Measurements from ENCODE around the gene FBXO2.

FBXO2 gene

DNA sequence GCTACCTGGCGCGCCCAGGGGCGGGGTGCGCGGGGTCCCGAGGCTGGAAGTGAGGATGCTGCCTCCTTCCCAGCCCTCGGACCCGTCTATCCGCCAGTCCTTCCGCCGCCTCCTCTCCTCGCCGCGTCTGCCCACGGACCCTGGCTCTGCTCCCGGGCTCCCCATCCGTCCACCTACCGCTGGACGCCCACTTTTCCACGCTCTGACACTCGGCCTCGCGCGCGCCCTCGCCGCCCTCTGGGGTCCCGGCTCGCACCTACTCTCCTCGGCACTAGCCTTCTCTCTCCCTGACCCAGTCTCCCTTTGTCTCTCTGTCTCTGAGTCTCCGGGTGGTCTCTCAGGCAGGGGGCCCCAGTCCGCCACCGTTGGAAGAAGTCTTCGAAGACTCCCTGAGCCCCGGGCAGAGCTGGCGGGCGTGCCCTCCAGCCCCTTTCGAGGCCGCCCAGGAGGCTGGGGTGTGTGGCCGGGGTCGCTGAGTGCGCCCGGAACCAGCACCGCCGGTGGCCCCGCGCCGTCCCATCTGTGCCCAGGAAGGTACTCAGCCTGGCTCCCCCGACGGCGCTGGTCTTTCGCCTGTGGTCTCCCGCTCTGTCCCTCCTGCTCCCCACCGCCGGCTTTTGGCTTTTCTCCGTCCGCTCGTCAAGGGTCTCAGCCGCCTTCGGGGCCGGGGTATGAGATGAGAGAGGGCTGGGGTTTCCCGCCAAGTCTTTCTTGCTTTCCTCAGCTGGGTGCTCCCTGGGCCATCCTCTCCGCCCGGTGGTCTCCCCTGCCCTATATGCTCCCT, 37.9 kb upstream of the FBXO2 start:
- TF ChIP-seq JUND (IDR thresholded peaks at IDR 0.05; ENCODE audit: low read depth), result no peak
- in situ Hi-C loops (cut with HindIII; ENCODE audit: low pct_unique_long_range_greater_than_20kb, low sequenced_read_pairs), result no loop called here
- no peak for DNase-seq (ENCODE audit: low read depth in 1 of 2, low spot score in 1 of 2)

DNA sequence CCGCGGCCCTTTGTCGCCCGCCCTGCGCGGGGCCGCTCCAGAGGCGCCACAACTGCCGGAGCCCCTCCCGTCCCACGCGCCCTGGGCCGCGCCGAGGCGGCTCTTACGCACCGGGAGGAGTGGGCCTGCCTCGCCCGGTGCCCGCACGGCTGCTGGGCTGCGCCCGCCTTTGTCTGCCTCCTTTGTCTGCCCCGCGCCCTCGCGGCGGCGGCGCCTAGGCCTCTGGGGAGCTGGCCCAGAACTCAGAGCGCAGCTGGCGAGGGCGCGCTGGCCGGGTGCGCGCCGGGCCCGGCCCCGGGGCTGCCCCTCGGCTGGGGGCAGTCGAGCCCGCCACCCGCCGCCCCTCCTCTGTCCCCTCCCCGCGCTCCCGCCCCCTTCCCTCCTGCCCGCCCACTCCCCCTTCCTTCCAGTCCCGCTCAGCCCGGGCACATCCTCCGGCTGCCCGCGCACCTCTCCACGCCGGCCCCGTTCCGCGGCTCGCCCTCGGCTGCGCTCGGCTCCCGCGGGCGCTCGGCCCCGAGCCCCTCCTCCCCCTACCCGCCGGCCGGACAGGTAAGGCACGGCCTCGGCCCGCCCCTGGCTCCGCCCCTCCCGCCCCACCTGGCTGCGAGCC, 37.2 kb upstream of the FBXO2 start, which contains the start of gene DRAXIN:
Gene DRAXIN, plus strand, starts transcription at position 409 of the 613 bp plus-strand sequence. CDS start 14,549 bp downstream, outside the sequence.
- peak in 1 of 2 experiments; percentile 42 for DNase-seq (ENCODE audit: low read depth in 1 of 2, low spot score in 1 of 2)
- in situ Hi-C loops (cut with HindIII; ENCODE audit: low pct_unique_long_range_greater_than_20kb, low sequenced_read_pairs), result no loop called here
- no peak for TF ChIP-seq JUND (IDR thresholded peaks at IDR 0.05; ENCODE audit: low read depth)

DNA sequence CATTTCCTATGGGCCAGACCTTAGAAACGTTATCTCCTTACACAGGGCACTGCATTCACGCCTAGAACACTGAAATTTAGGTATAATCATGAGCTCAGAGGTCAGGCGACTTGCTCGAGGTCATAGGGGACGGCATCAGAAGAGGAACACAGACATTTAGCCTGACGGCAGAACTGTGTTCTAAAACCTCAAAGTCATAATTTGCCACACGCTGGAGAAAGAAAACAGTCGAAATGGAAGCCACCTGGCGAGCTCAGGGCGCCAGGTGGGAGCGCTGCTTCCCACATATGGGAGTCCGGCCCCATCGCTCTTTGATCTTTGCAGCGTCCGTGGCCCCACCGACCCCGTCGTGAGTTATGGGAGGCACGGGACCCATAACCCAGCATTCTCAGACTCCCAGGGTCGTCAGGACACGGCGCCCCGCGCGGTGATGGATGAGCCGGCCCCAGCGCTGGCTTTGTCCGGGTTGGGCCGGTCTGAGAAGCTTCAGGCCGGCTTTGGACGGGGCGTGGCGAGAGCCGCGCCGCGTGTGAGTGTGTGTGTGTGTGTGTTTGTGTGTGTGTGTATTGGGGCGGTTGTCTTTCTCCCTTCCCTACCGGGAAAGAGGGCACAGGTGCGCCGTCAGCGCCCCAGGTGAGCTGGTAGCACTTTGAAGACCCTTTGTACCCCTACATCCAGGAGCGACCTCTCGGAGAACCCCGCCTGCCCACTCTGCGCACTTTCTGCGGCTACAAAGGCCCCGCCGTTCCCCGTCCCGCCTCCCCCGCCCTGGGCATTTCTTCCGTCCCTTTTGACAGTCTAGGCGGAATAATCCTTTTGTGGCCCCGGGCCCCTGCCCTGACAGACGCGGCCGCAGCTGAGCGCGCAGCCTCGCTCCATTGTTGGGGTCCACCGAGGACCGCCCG, 36.4 kb upstream of the FBXO2 start:
- peak in 1 of 2 experiments; percentile 52 for DNase-seq (ENCODE audit: low read depth in 1 of 2, low spot score in 1 of 2)
- in situ Hi-C loops (cut with HindIII; ENCODE audit: low pct_unique_long_range_greater_than_20kb, low sequenced_read_pairs), result no loop called here
- TF ChIP-seq JUND (IDR thresholded peaks at IDR 0.05; ENCODE audit: low read depth), result no peak

DNA sequence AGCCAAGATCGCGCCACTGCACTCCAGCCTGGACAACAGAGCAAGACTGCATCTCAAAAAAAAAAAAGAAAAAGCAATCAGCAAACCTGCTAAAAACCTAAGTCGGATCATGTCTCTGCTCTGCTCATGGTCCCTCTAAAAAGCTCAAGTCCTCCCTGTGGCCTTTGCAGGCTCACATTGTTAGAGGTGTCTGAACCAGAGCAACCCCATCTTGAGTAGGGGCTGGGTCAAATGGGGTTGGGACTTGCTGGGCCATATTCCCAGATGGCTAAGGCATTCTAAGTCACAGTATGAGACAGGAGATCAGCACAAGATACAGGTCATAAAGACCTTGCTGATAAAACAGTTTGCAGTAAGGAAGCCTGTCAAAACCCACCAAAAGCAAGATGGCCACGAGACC, 34.3 kb upstream of the FBXO2 start:
- TF ChIP-seq JUND (IDR thresholded peaks at IDR 0.05; ENCODE audit: low read depth), result no peak
- in situ Hi-C loops (cut with HindIII; ENCODE audit: low pct_unique_long_range_greater_than_20kb, low sequenced_read_pairs), result no loop called here
- DNase-seq (ENCODE audit: low read depth in 1 of 2, low spot score in 1 of 2), result no peak

DNA sequence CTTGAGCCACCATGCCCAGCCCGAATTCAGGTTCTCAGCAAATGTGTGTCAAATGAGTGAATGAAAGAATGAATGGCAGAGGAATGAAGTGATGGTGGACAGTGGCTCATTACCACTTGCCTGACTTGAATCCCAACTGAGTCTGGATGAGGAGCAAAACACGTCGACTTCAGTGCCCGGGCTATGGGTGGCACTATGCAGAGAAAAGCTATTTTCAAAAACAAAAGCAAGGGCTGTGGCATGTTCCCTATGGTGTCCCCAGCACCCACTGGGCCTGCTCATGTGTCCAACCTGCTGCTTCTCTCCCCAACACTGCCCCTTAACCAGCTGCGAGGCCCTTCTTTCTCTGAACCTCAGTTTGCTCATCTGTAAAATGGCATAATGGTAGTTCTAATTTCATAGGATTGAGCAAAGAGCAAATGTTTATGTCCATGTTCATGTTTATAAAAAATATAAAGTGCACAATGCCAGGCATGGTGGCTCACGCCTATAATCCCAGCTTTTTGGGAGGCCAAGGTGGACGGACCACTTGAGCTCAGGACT, 31.1 kb upstream of the FBXO2 start:
- in situ Hi-C loops (cut with HindIII; ENCODE audit: low pct_unique_long_range_greater_than_20kb, low sequenced_read_pairs), result no loop called here
- TF ChIP-seq JUND (IDR thresholded peaks at IDR 0.05; ENCODE audit: low read depth), result no peak
- DNase-seq (ENCODE audit: low read depth in 1 of 2, low spot score in 1 of 2), result no peak

DNA sequence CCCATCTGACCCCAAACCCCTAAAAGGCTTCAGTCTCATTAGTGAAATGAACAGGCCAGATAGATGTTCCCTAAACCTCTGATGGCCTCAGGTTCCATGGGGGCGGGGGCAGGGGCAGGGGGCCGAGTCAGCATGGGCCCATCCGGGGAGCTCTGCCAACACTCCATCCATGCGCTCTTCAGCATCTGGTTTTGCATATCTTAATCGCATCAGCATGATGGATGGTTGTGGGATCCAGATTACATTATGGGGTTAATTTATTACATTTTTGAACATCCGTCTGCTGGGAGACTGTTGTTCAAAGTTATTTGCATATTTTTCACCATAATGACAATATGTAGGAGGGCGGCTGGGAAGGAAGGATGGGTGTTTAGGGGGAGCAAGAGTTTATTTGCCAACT, 29.8 kb upstream of the FBXO2 start:
- no peak for DNase-seq (ENCODE audit: low read depth in 1 of 2, low spot score in 1 of 2)
- TF ChIP-seq JUND (IDR thresholded peaks at IDR 0.05; ENCODE audit: low read depth), result no peak
- in situ Hi-C loops (cut with HindIII; ENCODE audit: low pct_unique_long_range_greater_than_20kb, low sequenced_read_pairs), result no loop called here

DNA sequence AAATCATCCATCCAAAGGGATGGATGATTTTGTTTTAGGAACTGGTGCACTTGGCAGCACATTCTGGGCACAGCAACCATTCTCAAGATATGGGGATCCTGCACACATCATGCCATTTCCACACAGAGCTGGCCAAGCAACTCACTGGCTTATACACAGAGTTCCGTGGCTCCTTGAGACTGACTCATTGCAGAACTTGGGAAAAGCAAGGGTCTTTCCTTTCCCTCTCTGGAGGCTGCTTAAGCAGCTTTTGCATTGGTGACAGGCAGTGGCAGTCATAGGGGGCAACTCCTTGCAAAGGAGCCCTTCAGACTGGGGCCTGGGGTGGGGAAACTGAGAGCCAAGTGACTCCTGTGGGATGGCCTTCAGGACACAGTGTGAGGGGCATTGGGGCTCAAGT, 28.6 kb upstream of the FBXO2 start:
- DNase-seq (ENCODE audit: low read depth in 1 of 2, low spot score in 1 of 2), result no peak
- TF ChIP-seq JUND (IDR thresholded peaks at IDR 0.05; ENCODE audit: low read depth), result no peak
- in situ Hi-C loops (cut with HindIII; ENCODE audit: low pct_unique_long_range_greater_than_20kb, low sequenced_read_pairs), result no loop called here

DNA sequence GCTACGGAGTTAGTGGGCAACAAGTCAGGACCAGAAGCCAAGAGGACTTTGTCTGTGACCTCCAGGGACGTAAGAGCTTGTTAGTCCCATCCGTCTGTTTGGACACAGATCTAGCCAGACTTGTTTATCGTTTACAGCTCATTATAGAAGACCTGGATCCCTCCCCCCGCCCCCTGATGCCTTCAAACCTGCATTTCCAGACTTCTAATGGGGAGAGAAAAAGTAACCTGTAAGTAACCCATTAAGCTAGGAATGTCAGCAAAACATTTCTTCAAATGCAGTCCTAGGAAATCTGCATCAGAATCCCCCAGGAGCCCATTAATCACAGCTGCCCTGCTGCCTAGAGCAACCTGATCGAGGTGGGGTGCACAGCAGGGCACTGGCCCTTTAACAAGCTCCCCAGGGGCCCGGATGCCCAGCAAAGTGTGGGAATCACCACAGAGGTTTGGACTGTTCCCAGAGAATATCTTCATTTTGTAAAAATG, 28.1 kb upstream of the FBXO2 start:
- TF ChIP-seq JUND (IDR thresholded peaks at IDR 0.05; ENCODE audit: low read depth), result no peak
- no peak for DNase-seq (ENCODE audit: low read depth in 1 of 2, low spot score in 1 of 2)
- in situ Hi-C loops (cut with HindIII; ENCODE audit: low pct_unique_long_range_greater_than_20kb, low sequenced_read_pairs), result no loop called here

DNA sequence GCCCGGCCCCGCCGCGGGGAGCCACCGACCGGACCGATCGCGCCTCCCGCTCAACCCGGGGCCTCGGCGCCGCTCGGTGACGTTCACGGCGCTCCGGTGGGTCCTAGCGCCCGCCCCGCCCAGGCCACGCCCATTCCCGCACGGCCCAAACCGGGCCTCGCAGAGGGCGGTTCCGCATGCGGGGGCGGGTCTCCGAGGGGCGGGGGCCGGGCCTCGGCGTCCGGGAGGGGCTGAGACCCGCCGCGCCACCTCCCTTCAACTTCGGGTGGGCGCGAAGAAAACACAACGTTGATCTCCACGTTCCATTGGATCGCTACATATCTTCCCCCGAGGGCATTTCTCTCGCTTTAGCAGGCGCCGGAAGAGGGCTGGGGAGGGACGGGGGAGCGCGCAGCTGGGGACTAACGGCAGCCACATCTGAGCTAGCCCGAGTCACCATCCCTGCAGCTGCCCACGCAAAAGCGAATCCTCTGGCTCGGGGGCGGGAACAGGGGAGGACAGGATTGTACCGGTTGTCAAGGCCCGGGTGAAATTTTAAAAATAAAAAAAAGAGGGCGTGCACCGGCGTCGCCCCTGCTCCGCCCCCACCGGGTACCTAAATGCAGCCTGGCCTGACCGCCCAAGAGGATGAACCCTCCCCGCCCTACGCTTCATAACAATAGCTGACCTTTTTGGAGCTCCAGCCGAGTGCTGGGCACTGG, 27.0 kb upstream of the FBXO2 start, which contains the start of gene MAD2L2:
Gene MAD2L2, minus strand, starts transcription at position 78 of the 701 bp plus-strand sequence. CDS start 547 bp downstream, outside the sequence.
- DNase-seq (ENCODE audit: low read depth in 1 of 2, low spot score in 1 of 2), result peak; percentile 79 to 81
- no peak for TF ChIP-seq JUND (IDR thresholded peaks at IDR 0.05; ENCODE audit: low read depth)
- in situ Hi-C loops (cut with HindIII; ENCODE audit: low pct_unique_long_range_greater_than_20kb, low sequenced_read_pairs), result no loop called here

DNA sequence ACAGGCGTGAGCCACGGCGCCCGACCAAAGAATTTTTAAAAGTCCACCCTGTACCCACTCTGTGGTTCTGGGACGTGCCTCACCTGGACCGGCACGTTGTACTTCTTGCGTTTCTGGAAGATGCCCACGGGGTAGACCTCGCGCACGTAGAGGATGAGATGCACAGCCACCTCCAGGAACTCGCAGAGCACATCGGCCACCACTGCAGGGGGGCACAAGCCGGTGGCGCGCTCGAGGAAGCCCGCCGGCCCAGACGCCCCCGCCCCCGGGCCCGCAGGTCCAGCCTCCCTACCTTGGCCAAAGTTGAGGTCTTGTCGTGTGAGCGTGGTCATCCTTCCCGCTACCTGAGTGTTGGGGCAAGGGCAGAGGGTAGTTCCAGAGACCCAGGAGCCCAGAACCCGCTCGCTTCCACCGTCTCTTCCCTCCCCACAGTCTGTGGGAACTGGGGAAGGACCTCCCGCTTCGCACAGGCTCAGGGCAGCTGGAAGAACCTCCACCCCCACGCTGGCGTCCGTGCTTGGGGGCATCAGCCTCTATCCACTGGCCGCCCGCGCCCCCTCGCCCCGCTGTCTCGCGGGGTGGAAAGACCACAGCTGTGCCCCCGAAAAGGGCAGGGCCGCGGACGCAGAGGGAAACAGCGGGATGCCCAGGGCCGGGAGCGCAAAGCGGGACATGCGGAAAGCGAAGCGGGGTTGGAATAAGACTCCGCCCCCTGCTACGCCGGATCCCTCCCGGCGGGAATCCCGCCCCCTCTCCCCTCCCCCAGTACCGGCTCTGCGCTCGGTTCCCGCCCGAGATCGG, 26.2 kb upstream of the FBXO2 start:
- TF ChIP-seq JUND (IDR thresholded peaks at IDR 0.05; ENCODE audit: low read depth), result no peak
- in situ Hi-C loops (cut with HindIII; ENCODE audit: low pct_unique_long_range_greater_than_20kb, low sequenced_read_pairs), result no loop called here
- no peak for DNase-seq (ENCODE audit: low read depth in 1 of 2, low spot score in 1 of 2)

DNA sequence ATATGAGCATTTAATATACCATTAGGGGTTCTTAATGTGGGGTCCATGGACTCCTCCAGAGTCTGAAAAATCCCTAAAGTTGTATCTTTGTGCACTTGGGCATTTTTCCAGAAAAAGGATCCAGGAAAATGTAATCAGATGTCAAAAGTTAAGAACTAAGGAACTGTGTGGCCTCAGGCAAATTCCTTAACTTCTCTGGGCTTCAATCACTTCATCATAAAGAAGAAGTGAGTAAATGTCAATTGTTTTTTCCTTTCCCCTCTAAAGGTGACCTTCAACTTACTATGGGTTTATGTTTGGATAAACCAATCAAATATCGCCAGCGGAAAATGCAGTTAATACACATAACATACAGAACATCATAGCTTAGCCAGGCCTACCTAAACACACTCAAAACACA, 24.2 kb upstream of the FBXO2 start:
- DNase-seq (ENCODE audit: low read depth in 1 of 2, low spot score in 1 of 2), result no peak

More for the DNA sequence above, 24.2 kb upstream of the FBXO2 start:
- in situ Hi-C loops (cut with HindIII; ENCODE audit: low pct_unique_long_range_greater_than_20kb, low sequenced_read_pairs), result no loop called here
- TF ChIP-seq JUND (IDR thresholded peaks at IDR 0.05; ENCODE audit: low read depth), result no peak

Data from T47D (cell line).